DND-41 (cell line): Measurements from ENCODE around the gene ORM1.

ENCODE experiments used
- ATAC-seq: fragments of 200-7000 bp; cut with Tn5 transposase; 3 replicates; pipeline ENCODE4 v1.9.1; 2021; ENCODE audit warnings: low read depth; ENCODE audit not compliant: insufficient read depth
- DNase-seq: peaks from one replicate; pipeline ENCODE4 v3.0.0-alpha.2; 2020
- H2AFZ ChIP-seq: 2 replicates; pipeline ENCODE4 v1.6.0; 2012; ENCODE audit warnings: low read depth, low read length
- H3K27ac ChIP-seq: 2 replicates; pipeline ENCODE4 v1.5.1; 2012; ENCODE audit warnings: low read length, inconsistent platforms
- H3K27me3 ChIP-seq: fragments of 200-600 bp; sonication (generic); 2 replicates; pipeline ENCODE4 v1.6.0; 2012; ENCODE audit warnings: low read length, mild to moderate bottlenecking, inconsistent platforms; ENCODE audit not compliant: insufficient read depth, poor library complexity
- H3K36me3 ChIP-seq: 2 replicates; pipeline ENCODE4 v1.5.1; 2012; ENCODE audit warnings: low read length, inconsistent platforms; ENCODE audit not compliant: insufficient read depth
- H3K4me1 ChIP-seq: 2 replicates; pipeline ENCODE4 v1.5.1; 2012; ENCODE audit warnings: mild to moderate bottlenecking, low read length; ENCODE audit not compliant: insufficient read depth
- H3K4me2 ChIP-seq: 2 replicates; pipeline ENCODE4 v1.6.0; 2012; ENCODE audit warnings: mild to moderate bottlenecking, moderate library complexity, low read length, inconsistent platforms; ENCODE audit not compliant: insufficient read depth
- H3K4me3 ChIP-seq, 2 experiments: fragments of 200-600 bp in 1 of 2; shearing (Covaris generic) in 1 of 2; 2 replicates each; pipeline ENCODE4 v1.5.1; 2012 to 2016; ENCODE audit warnings: inconsistent platforms in 2 of 2, low read length in 2 of 2, mild to moderate bottlenecking in 2 of 2, low read depth in 1 of 2, moderate library complexity in 1 of 2
- H3K79me2 ChIP-seq: 2 replicates; pipeline ENCODE4 v1.6.0; 2012; ENCODE audit warnings: low read length, inconsistent platforms; ENCODE audit not compliant: insufficient read depth
- H3K9ac ChIP-seq: 2 replicates; pipeline ENCODE4 v1.6.0; 2012; ENCODE audit warnings: low read depth, mild to moderate bottlenecking, inconsistent platforms, low read length, moderate library complexity
- H3K9me3 ChIP-seq: 2 replicates; pipeline ENCODE4 v1.5.1; 2012; ENCODE audit warnings: low read length, moderate library complexity, mild to moderate bottlenecking, inconsistent platforms; ENCODE audit not compliant: insufficient read depth, severe bottlenecking
- H4K20me1 ChIP-seq: 2 replicates; pipeline ENCODE4 v1.6.0; 2012; ENCODE audit warnings: low read length; ENCODE audit not compliant: insufficient read depth
- EZH2 ChIP-seq: IDR thresholded peaks from 3 replicates; pipeline ENCODE4 v1.6.1; 2012; ENCODE audit warnings: borderline replicate concordance, low read depth, mild to moderate bottlenecking, moderate library complexity, low read length, inconsistent platforms; ENCODE audit not compliant: severe bottlenecking
- TF ChIP-seq, protein P1 (sequence below): IDR thresholded peaks from 2 replicates; pipeline ENCODE4 v1.5.1; 2012; ENCODE audit warnings: borderline replicate concordance, low read length, moderate library complexity, mild to moderate bottlenecking; ENCODE audit not compliant: poor library complexity, severe bottlenecking; ENCODE audit errors: extremely low read depth

Gene ORM1

DNA sequence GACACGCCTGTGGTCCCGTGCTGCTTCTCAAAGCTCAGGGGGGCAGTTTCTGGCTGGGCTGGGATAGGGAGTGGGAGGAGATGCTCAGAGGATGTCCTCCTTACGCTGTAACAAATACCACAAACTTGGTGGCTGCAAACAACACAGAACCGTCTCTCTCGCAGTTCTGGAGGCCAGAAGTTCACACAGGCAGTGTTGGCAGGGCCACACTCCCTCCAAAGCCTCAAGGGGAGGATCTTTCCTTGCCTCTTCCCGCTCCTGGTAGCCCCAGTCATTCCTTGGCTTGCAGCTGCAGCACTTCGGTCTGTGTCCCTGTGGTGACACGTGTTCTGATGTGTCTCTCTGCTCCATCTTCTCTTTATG is 10.4 kb upstream of the ORM1 start:
- Histone ChIP-seq H3K27me3 (no peaks in the 10 kb centered on the region), H3K79me2 (no peaks in the 10 kb centered on the region), H3K4me2 (no peak overlapping the region), H3K4me1 (peaks cover 4% of the 10 kb centered on the region; the same call in 1 of the 2 replicates), H3K9ac (no peak overlapping the region), H2AFZ (no peak overlapping the region), H3K27ac (no peak overlapping the region), H3K4me3 (no peak overlapping the region), H3K36me3 (no peaks in the 10 kb centered on the region), H4K20me1 (no peaks in the 10 kb centered on the region), H3K9me3 (no peaks in the 10 kb centered on the region)
- ATAC-seq (no peak), DNase-seq (no peak)
- TF ChIP-seq EZH2: no peak
- TF ChIP-seq, protein P1, sequence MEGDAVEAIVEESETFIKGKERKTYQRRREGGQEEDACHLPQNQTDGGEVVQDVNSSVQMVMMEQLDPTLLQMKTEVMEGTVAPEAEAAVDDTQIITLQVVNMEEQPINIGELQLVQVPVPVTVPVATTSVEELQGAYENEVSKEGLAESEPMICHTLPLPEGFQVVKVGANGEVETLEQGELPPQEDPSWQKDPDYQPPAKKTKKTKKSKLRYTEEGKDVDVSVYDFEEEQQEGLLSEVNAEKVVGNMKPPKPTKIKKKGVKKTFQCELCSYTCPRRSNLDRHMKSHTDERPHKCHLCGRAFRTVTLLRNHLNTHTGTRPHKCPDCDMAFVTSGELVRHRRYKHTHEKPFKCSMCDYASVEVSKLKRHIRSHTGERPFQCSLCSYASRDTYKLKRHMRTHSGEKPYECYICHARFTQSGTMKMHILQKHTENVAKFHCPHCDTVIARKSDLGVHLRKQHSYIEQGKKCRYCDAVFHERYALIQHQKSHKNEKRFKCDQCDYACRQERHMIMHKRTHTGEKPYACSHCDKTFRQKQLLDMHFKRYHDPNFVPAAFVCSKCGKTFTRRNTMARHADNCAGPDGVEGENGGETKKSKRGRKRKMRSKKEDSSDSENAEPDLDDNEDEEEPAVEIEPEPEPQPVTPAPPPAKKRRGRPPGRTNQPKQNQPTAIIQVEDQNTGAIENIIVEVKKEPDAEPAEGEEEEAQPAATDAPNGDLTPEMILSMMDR: no peak

DNA sequence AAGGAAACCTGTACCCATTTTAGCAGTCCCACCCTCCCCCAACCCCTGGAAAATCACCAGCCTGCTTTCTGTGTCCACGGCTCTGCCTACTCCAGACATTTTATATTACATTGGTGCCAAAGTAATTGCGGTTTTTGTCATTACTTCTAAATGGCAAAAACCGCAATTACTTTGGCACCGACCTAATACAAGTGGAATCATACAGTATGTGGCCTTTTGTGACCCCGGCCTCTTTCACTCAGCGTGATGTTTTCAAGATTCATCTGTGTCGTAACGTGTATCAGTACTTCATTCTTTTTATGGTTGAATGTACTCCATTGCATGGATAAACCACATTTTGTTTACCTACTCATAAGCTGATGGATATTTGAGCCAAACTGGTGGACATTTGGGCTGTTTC is 9.7 kb upstream of the ORM1 start:
- TF ChIP-seq, protein P1: no peak
- TF ChIP-seq EZH2: no peak

DNA sequence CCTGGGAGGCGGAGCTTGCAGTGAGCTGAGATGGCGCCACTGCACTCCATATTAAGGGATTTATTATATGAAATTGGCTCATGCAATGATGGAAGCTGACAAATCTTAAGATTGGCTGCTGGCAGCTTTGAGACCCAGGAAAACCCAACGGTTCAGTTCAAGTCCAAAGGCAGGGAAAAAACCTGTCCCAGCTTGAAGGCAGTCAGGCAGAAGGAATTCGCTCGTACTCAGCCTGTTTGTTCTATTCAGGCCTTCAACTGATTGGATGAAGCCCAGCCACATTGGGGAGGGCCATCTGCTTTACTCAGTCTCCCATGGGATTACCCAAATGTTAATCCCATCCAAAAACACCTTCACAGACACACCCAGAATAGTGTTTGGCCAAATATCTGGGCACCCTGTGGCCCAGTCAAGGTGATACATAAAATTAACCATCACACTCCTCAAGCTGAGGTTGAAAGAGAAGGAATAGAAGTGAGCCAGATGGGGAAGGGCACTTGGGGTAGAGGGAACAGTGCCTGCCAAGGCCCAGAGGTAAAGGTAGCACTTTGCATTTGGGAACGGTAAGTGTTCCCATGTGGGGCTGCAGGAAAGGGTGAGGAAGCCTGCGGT is 8.5 kb upstream of the ORM1 start:
- no peak for ATAC-seq
- TF ChIP-seq EZH2: no peak
- TF ChIP-seq, protein P1: no peak
- DNase-seq: no peak
- Histone ChIP-seq H3K4me1 (peaks cover 15% of the 10 kb centered on the region), H3K79me2 (no peaks in the 10 kb centered on the region), H3K9ac (no peak overlapping the region), H4K20me1 (no peaks in the 10 kb centered on the region), H3K27ac (no peak overlapping the region), H3K4me3 (no peak overlapping the region), H3K36me3 (no peaks in the 10 kb centered on the region), H3K27me3 (no peaks in the 10 kb centered on the region), H2AFZ (no peak overlapping the region), H3K4me2 (no peak overlapping the region), H3K9me3 (no peaks in the 10 kb centered on the region)

More for the DNA sequence above, 9.7 kb upstream of the ORM1 start:
- Histone ChIP-seq H3K27me3 (no peaks in the 10 kb centered on the region), H4K20me1 (no peaks in the 10 kb centered on the region), H3K4me3 (no peak overlapping the region), H3K79me2 (no peaks in the 10 kb centered on the region), H2AFZ (no peak overlapping the region), H3K9ac (no peak overlapping the region), H3K9me3 (no peaks in the 10 kb centered on the region), H3K4me2 (no peak overlapping the region), H3K36me3 (no peaks in the 10 kb centered on the region), H3K4me1 (peaks cover 10% of the 10 kb centered on the region), H3K27ac (no peak overlapping the region)
- ATAC-seq (no peak), DNase-seq (no peak)
